ENCODE measurements around the gene PIK3CB. TPM values are rescaled to one million over a fixed set of nuclear protein-coding genes. Genes with fewer than 3 reads are reported as not detected.
A peak's percentile ranks its signal among the peaks of the same experiment; 100 is the strongest.

The PIK3CB gene
- total RNA-seq, 4 donors from 2014 or later, result 60.2 to 90.0 (median 78.5) TPM

- intact Hi-C loops (cut with DNase I), result no loop called here
- 89 to 91% methylated on average over 3 of the region's 3 CpGs for WGBS, 2 donors
- Histone ChIP-seq H3K36me3 (no peaks in the 10 kb centered on the region), H3K27me3 (no peaks in the 10 kb centered on the region), H3K9me3 (no peaks in the 10 kb centered on the region), H3K4me1 (no peaks in the 10 kb centered on the region), H3K27ac (no peak overlapping the region), H3K4me3 (replicated peaks in 1 of 3) (no peak overlapping the region)
- TF ChIP-seq CTCF (IDR thresholded peaks at IDR 0.05) (no peak), POLR2A (IDR thresholded peaks at IDR 0.05) (no peak)
- no peak for DNase-seq
Observed at GRCh38 chr3:138856799-138857198, 22.1 kb upstream of the PIK3CB start.

- Histone ChIP-seq H3K36me3 (no peaks in the 10 kb centered on the region), H3K4me1 (peaks cover 0 to 4% of the 10 kb centered on the region in 2 donors), H3K4me3 (replicated peaks in 1 of 3) (no peak overlapping the region), H3K27ac (no peak overlapping the region), H3K9me3 (no peaks in the 10 kb centered on the region), H3K27me3 (no peaks in the 10 kb centered on the region)
- no peak for DNase-seq
- intact Hi-C loops (cut with DNase I), result loop anchor here (5.0 kb wide), 1 partner anchor 42 kb away; no protein-coding TSS in a partner anchor
- no peak for TF ChIP-seq POLR2A (IDR thresholded peaks at IDR 0.05)
- TF ChIP-seq CTCF (IDR thresholded peaks at IDR 0.05), result no peak
- 98 to 99% methylated on average over 7 of the region's 7 CpGs for WGBS, 2 donors
Observed at GRCh38 chr3:138854940-138855339, 20.2 kb upstream of the PIK3CB start.

GRCh38 chr3:138854204-138854603 is 19.5 kb upstream of the PIK3CB start:
- no peaks in the 10 kb centered on the region for H3K9me3 ChIP-seq
- DNase-seq, result no peak
- intact Hi-C loops (cut with DNase I), result loop anchor here (5.0 kb wide), 1 partner anchor 43 kb away; no protein-coding TSS in a partner anchor
- no peak overlapping the region for H3K27ac ChIP-seq
- TF ChIP-seq CTCF (IDR thresholded peaks at IDR 0.05), result no peak
- no peak for TF ChIP-seq POLR2A (IDR thresholded peaks at IDR 0.05)
- no peak overlapping the region for H3K4me3 ChIP-seq (replicated peaks in 1 of 3)
- H3K4me1 ChIP-seq, result peaks cover 5 to 10% of the 10 kb centered on the region in 2 donors
- H3K27me3 ChIP-seq, result no peaks in the 10 kb centered on the region
- H3K36me3 ChIP-seq, result no peaks in the 10 kb centered on the region
- 70 to 76% methylated on average over 3 of the region's 3 CpGs for WGBS, 2 donors

- Histone ChIP-seq H3K9me3 (no peaks in the 10 kb centered on the region), H3K27me3 (no peaks in the 10 kb centered on the region), H3K36me3 (no peaks in the 10 kb centered on the region), H3K4me3 (replicated peaks in 1 of 3) (no peak overlapping the region), H3K4me1 (peaks cover 22 to 28% of the 10 kb centered on the region in 2 donors), H3K27ac (peak overlapping the region in 2 of 3 donors; percentile 56 to 61)
- 38 to 58% methylated on average over 3 of the region's 3 CpGs for WGBS, 2 donors
- DNase-seq, result peak; percentile 66 to 75
- intact Hi-C loops (cut with DNase I), result loop anchor here (5.0 kb wide), 1 partner anchor 47 kb away; no protein-coding TSS in a partner anchor
- TF ChIP-seq CTCF (IDR thresholded peaks at IDR 0.05) (no peak), POLR2A (IDR thresholded peaks at IDR 0.05) (no peak)
Observed at GRCh38 chr3:138850151-138850550, 15.4 kb upstream of the PIK3CB start.

- no peak for TF ChIP-seq POLR2A (IDR thresholded peaks at IDR 0.05)
- TF ChIP-seq CTCF (IDR thresholded peaks at IDR 0.05), result no peak
- Histone ChIP-seq H3K9me3 (no peaks in the 10 kb centered on the region), H3K27me3 (no peaks in the 10 kb centered on the region), H3K27ac (peak overlapping the region; percentile 56 to 74 (median 61)), H3K4me1 (peaks cover 25 to 33% of the 10 kb centered on the region in 2 donors), H3K36me3 (no peaks in the 10 kb centered on the region), H3K4me3 (replicated peaks in 1 of 3) (no peak overlapping the region)
- DNase-seq, result no peak
- intact Hi-C loops (cut with DNase I), result no loop called here
- WGBS, 2 donors, result 78 to 84% methylated on average over 2 of the region's 2 CpGs
Observed at GRCh38 chr3:138849222-138849940, 14.7 kb upstream of the PIK3CB start.

Measured in thyroid gland (tissue), 4 donors.